Measurements from ENCODE around the gene TPSD1. TPM values are rescaled to one million over a fixed set of nuclear protein-coding genes. Genes with fewer than 3 reads are reported as not detected.
"Not testable (repeated sequence)": the region's sequence is repeated elsewhere in the genome, so short reads cannot be mapped to it uniquely, and the experiment has no call there.

TPSD1 gene
- total RNA-seq, 1 experiment from 2014 or later: 0.26 TPM

DNA sequence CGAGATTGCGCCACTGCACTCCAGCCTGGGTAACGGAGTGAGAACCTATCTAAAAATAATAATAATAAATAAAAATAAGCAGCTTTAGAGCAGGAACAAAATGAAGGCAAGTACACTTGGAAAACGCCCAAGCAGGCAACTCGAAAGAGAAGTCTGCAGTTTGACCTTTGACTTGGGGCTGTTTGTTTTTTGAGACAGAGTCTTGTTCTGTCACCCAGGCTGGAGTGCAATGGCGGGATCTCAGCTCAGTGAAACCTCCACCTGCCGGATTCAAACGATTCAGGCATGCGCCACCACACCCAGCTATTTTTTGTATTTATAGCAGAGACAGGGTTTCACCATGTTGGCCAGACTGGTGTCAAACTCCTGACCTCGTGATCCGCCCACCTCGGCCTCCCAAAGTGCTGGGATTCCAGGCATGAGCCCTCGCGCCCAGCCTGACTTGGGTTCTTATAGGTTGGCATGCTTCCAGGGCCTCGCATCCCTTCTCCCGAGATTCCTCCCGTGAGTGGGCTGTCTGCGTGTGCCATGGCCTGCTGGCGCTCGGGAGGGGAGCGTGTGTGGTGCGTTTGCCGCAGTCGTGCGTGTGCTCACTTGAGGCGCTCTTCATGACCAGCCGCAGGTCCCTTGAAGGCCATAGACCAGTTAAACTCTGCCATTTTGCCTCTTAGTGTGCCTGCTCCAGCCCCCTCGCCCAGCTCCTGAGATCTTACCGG lies 35.1 kb downstream of the TPSD1 start:
- in situ Hi-C loops (cut with HindIII; ENCODE audit: low pct_unique_long_range_greater_than_20kb, low sequenced_read_pairs): no loop called here
- Histone ChIP-seq H3K27ac (ENCODE audit: low read length) (peak overlapping the region; percentile 31; the same call in 1 of the 2 replicates), H3K27me3 (ENCODE audit: control insufficient read depth, insufficient read depth, low read length) (no peaks in the 10 kb centered on the region), H3K4me1 (ENCODE audit: control insufficient read depth, insufficient read depth, low read length) (peaks cover 10% of the 10 kb centered on the region; the same call in 1 of the 2 replicates), H3K9me3 (ENCODE audit: control insufficient read depth, insufficient read depth, low read depth, low read length) (no peaks in the 10 kb centered on the region), H3K36me3 (ENCODE audit: control insufficient read depth, insufficient read depth, low read length) (no peaks in the 10 kb centered on the region), H3K4me3 (ENCODE audit: low read depth in 2 of 2, low read length in 2 of 2) (no peak overlapping the region)
- intact Hi-C loops (cut with micrococcal nuclease; ENCODE audit: unreplicated experiment): no loop called here
- ATAC-seq: no peak; the same call in 1 of the 2 replicates
- no TSS peak for BruUV-seq (replicated peaks)
- POLR2A ChIA-PET: interaction anchor here (0.6 kb wide), 1 partner anchor 517 kb away, joined by 3 read pairs; no protein-coding TSS in a partner anchor
- CTCF ChIA-PET: no interaction called here
- no peak for DNase-seq (ENCODE audit: low read depth, low spot score)
- TF ChIP-seq, protein P1, sequence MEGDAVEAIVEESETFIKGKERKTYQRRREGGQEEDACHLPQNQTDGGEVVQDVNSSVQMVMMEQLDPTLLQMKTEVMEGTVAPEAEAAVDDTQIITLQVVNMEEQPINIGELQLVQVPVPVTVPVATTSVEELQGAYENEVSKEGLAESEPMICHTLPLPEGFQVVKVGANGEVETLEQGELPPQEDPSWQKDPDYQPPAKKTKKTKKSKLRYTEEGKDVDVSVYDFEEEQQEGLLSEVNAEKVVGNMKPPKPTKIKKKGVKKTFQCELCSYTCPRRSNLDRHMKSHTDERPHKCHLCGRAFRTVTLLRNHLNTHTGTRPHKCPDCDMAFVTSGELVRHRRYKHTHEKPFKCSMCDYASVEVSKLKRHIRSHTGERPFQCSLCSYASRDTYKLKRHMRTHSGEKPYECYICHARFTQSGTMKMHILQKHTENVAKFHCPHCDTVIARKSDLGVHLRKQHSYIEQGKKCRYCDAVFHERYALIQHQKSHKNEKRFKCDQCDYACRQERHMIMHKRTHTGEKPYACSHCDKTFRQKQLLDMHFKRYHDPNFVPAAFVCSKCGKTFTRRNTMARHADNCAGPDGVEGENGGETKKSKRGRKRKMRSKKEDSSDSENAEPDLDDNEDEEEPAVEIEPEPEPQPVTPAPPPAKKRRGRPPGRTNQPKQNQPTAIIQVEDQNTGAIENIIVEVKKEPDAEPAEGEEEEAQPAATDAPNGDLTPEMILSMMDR (IDR thresholded peaks at IDR 0.05): no peak
- TF ChIP-seq POLR2AphosphoS5 (IDR thresholded peaks at IDR 0.05; ENCODE audit: low read depth, low read length) (no peak), TCF7L2 (IDR thresholded peaks at IDR 0.05; ENCODE audit: low read depth, low read length) (no peak), SIN3A (IDR thresholded peaks at IDR 0.05; ENCODE audit: borderline replicate concordance, insufficient read depth, low read depth, low read length) (no peak)
- TF ChIP-seq, protein P2, sequence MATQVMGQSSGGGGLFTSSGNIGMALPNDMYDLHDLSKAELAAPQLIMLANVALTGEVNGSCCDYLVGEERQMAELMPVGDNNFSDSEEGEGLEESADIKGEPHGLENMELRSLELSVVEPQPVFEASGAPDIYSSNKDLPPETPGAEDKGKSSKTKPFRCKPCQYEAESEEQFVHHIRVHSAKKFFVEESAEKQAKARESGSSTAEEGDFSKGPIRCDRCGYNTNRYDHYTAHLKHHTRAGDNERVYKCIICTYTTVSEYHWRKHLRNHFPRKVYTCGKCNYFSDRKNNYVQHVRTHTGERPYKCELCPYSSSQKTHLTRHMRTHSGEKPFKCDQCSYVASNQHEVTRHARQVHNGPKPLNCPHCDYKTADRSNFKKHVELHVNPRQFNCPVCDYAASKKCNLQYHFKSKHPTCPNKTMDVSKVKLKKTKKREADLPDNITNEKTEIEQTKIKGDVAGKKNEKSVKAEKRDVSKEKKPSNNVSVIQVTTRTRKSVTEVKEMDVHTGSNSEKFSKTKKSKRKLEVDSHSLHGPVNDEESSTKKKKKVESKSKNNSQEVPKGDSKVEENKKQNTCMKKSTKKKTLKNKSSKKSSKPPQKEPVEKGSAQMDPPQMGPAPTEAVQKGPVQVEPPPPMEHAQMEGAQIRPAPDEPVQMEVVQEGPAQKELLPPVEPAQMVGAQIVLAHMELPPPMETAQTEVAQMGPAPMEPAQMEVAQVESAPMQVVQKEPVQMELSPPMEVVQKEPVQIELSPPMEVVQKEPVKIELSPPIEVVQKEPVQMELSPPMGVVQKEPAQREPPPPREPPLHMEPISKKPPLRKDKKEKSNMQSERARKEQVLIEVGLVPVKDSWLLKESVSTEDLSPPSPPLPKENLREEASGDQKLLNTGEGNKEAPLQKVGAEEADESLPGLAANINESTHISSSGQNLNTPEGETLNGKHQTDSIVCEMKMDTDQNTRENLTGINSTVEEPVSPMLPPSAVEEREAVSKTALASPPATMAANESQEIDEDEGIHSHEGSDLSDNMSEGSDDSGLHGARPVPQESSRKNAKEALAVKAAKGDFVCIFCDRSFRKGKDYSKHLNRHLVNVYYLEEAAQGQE (IDR thresholded peaks at IDR 0.05; ENCODE audit: insufficient read depth in 1 of 2, low read depth in 2 of 2, low read length in 1 of 2): no peak

DNA sequence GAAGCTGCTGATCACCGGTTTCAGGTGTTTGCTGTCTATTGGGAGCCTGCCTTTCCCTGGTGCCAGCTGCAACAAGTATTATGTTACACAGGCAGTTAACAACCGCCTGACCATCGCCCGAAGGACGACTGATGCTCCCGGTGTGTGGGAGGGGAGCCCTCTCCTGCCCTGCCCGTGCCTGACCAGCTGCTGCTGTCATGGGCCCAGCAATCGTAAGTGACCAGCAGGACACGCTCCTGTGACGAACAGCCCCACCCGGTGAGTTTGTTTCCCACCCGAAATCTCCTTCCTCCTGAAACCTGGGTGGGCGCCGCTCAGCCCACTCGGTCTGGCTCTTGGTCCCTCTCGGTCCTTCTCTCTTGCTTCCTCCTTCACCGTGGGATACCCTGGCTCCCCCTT lies 35.7 kb downstream of the TPSD1 start:
- Histone ChIP-seq H3K27me3 (ENCODE audit: control insufficient read depth, insufficient read depth, low read length) (no peaks in the 10 kb centered on the region), H3K4me1 (ENCODE audit: control insufficient read depth, insufficient read depth, low read length) (peaks cover 12% of the 10 kb centered on the region), H3K36me3 (ENCODE audit: control insufficient read depth, insufficient read depth, low read length) (no peaks in the 10 kb centered on the region), H3K27ac (ENCODE audit: low read length) (peak overlapping the region; percentile 31; the same call in 1 of the 2 replicates), H3K9me3 (ENCODE audit: control insufficient read depth, insufficient read depth, low read depth, low read length) (no peaks in the 10 kb centered on the region), H3K4me3 (ENCODE audit: low read depth in 2 of 2, low read length in 2 of 2) (no peak overlapping the region)
- no TSS peak for BruUV-seq (replicated peaks)
- in situ Hi-C loops (cut with HindIII; ENCODE audit: low pct_unique_long_range_greater_than_20kb, low sequenced_read_pairs) (no loop called here), intact Hi-C loops (cut with micrococcal nuclease; ENCODE audit: unreplicated experiment) (no loop called here)
- DNase-seq (ENCODE audit: low read depth, low spot score) (no peak), ATAC-seq (peak; percentile 26)
- POLR2A ChIA-PET: no interaction called here
- CTCF ChIA-PET: no interaction called here
- TF ChIP-seq, protein P2 (IDR thresholded peaks at IDR 0.05; ENCODE audit: insufficient read depth in 1 of 2, low read depth in 2 of 2, low read length in 1 of 2): no peak
- no peak for TF ChIP-seq TCF7L2 (IDR thresholded peaks at IDR 0.05; ENCODE audit: low read depth, low read length)
- TF ChIP-seq, protein P1 (IDR thresholded peaks at IDR 0.05): no peak
- TF ChIP-seq POLR2AphosphoS5 (IDR thresholded peaks at IDR 0.05; ENCODE audit: low read depth, low read length): no peak

DNA sequence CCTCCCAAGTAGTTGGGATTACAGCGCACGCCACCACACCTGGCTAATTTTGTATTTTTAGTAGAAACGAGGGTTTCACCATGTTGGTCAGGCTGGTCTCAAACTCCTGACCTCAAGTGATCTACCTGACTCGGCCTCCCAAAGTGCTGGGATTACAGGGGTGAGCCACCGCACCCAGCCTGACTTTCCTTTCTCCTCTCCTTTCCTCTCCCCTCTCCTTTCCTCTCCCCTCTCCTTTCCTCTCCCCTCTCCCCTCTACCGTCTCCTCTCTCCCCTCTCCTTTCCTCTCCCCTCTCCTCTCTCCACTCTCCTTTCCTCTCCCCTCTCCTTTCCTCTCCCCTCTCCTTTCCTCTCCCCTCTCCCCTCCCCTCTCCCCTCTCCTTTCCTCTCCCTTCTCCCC lies 36.3 kb downstream of the TPSD1 start:
- POLR2A ChIA-PET; BruUV-seq (replicated peaks); H3K36me3 ChIP-seq (ENCODE audit: control insufficient read depth, insufficient read depth, low read length); intact Hi-C loops (cut with micrococcal nuclease; ENCODE audit: unreplicated experiment); in situ Hi-C loops (cut with HindIII; ENCODE audit: low pct_unique_long_range_greater_than_20kb, low sequenced_read_pairs); H3K9me3 ChIP-seq (ENCODE audit: control insufficient read depth, insufficient read depth, low read depth, low read length); H3K27ac ChIP-seq (ENCODE audit: low read length); CTCF ChIA-PET; ATAC-seq; DNase-seq (ENCODE audit: low read depth, low spot score); H3K27me3 ChIP-seq (ENCODE audit: control insufficient read depth, insufficient read depth, low read length); H3K4me3 ChIP-seq (ENCODE audit: low read depth in 2 of 2, low read length in 2 of 2): not testable (repeated sequence)
- peaks cover 18% of the 10 kb centered on the region for H3K4me1 ChIP-seq (ENCODE audit: control insufficient read depth, insufficient read depth, low read length)

Measured in Panc1 (cell line).